Lung microvascular endothelial cell (primary cell): ENCODE results near the gene USP47. TPM values are rescaled to one million over a fixed set of nuclear protein-coding genes. Genes with fewer than 3 reads are reported as not detected.

Experiments used
- DNase-seq, 2 donors: peaks; one replicate each; pipeline versions ENCODE4 v3.0.0 to v3.0.0-alpha.2; 2010; ENCODE audit warnings: low read depth in 2 of 2
- total RNA-seq: library from RNA; depleted of rRNA; stranded (reverse); fragments of >200 nt; gene quantifications from 2 replicates; pipeline ENCODE4 v1.2.1, GENCODE V29; 2014

The USP47 gene, protein sequence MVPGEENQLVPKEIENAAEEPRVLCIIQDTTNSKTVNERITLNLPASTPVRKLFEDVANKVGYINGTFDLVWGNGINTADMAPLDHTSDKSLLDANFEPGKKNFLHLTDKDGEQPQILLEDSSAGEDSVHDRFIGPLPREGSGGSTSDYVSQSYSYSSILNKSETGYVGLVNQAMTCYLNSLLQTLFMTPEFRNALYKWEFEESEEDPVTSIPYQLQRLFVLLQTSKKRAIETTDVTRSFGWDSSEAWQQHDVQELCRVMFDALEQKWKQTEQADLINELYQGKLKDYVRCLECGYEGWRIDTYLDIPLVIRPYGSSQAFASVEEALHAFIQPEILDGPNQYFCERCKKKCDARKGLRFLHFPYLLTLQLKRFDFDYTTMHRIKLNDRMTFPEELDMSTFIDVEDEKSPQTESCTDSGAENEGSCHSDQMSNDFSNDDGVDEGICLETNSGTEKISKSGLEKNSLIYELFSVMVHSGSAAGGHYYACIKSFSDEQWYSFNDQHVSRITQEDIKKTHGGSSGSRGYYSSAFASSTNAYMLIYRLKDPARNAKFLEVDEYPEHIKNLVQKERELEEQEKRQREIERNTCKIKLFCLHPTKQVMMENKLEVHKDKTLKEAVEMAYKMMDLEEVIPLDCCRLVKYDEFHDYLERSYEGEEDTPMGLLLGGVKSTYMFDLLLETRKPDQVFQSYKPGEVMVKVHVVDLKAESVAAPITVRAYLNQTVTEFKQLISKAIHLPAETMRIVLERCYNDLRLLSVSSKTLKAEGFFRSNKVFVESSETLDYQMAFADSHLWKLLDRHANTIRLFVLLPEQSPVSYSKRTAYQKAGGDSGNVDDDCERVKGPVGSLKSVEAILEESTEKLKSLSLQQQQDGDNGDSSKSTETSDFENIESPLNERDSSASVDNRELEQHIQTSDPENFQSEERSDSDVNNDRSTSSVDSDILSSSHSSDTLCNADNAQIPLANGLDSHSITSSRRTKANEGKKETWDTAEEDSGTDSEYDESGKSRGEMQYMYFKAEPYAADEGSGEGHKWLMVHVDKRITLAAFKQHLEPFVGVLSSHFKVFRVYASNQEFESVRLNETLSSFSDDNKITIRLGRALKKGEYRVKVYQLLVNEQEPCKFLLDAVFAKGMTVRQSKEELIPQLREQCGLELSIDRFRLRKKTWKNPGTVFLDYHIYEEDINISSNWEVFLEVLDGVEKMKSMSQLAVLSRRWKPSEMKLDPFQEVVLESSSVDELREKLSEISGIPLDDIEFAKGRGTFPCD (N-terminal part only)
- 44.9 and 59.1 TPM in 2 replicates for total RNA-seq

DNA sequence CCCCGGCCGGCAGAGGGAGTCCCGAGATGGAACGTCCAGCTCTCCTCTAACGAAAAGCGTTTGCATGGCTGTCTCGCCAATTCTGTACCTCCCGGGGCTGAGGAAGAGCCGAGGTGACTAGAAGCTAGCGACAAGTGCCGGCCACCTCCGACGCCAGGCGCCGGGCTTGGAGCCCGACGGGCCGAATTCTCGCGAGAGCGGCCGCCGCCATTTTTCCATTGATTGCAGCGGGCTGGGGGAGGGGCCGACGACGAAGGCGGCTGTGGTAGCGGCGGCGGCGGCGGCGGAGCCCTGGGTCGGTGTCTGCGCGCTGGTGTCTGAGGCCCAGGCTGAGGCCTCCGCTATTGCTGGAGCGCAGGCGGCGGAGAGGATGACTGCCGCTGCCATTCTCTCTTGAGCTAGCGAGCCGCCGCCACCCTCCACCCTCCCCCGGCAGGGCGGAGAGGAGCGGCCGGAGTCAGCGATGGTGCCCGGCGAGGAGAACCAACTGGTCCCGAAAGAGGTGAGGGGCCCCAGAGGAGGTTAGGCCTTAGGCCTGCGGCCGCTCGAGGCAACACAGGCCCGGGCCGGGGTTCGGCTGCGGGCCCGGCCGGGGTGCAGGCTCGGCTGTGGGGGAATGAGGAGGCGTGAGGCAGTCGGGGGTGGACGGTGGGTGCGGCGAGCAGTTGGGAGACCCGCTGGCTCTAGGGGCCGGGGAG lies at the start of gene USP47:
TSS of gene USP47 (plus strand) at position 250 of the 698 bp plus-strand sequence. CDS start at position 464, 214 bp downstream.
- DNase-seq = peak; percentile 84 to 88

DNA sequence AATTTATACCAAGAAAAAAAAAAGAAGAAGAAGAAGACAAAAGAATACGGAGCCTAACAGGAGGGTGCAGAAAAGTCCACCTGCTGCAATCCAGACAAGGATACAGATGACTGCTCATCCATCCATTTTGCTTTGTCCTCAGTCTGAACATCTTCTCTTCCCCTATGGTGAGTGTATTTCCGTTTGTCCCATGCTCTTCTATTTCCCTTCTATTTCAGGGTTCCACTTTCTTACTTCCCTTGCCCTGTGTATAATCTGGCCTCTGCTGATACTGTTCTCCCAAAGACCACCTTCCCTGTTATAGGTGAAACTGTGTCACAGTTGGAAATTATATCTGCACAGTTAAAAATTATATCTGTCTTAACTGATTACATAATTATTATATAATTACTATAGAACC lies 48.7 kb upstream of the USP47 start:
- DNase-seq = no peak

DNA sequence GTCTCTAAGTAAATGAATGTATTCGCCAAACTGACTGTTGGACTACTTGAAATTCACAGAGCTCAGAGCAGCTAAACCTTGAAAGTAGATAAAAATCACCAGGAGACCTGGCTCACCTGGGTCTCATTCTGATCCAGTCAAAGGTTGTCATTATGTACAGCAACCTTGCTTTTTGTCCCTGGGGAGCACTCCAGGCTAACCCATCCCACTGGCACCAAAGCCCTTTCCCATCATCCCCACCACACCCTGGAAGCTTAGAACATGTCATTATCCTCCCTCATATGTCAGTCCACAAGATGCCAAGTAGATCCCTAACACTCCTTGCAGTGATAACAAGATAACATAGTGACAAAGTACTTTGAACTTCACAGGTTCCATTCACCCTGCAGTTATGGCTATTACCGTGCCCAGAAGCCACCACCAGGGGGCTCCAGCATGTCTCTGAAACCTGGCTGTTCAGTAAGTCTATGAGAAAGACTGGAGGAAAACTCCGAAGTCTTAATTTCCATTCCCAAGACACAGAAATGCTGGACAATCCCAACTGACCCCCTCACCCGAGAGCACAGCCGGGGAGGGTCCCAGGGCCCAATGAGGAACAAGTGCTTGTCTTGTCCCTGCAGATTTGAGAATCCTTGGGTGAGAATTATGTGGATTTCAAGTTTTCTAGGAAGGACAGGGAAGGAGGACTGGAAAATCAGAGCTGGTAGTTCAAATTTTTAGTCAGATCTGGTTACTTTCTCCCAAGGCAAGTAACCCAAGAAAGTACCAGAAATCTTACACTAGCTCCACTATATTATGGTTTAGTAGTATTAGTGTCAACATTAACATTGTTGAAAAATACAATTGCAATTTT lies 43.0 kb upstream of the USP47 start:
- peak; percentile 75 to 77 for DNase-seq

DNA sequence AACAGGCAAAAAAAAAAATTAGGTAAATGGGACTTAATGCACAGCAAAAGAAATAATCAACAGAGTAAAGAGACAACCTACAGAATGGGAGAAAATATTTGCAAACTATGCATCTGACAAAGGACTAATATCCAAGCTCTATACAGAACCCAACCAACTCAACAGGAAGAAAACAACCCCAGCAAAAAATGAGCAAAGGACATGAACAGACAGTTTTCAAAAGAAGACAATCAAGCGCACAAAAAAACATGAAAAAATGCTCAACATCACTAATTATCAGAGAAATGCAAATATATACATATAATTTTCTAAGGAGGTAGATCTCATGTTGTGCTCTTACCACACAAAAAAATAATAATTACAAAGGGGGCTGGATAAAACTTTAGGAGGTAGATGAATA lies 36.5 kb upstream of the USP47 start:
- DNase-seq = no peak

DNA sequence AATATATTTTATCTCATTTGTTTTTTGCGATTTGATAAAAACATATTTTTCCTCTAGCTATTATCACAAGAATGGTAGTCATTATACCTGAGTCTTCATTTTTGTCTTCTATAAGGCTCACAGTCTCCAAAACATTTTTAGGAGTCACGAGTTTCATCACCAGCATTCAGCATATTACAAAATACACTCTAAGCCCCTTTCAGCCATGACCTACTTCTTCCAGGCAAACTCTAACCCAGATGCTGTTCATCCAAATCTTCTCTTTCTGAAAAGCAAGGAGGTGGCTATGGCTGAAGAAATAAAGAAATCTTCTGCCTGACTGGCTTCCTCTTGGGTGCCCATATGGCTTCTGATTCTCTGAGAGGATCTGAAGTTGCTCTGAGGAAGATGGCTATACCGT lies 35.7 kb upstream of the USP47 start:
- DNase-seq = no peak

DNA sequence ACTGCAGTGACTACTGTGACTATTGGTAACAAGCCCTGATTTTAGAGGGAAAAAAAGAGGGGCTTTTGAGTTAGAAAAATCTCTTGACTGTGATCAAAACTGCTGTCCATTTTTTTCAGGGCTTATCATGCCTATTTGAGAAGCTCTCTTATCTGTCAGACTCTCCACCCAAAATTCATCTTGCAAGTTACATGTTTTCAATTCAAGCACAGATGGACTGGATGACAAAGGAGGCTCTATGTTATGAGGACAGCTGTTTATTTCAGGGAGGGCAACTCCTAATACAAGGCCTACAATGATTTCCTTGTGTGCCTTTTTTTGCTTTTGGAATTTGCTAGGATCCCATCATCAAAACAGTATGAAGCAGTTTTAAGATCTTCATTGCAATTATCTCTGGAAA lies 35.2 kb upstream of the USP47 start:
- DNase-seq = no peak

DNA sequence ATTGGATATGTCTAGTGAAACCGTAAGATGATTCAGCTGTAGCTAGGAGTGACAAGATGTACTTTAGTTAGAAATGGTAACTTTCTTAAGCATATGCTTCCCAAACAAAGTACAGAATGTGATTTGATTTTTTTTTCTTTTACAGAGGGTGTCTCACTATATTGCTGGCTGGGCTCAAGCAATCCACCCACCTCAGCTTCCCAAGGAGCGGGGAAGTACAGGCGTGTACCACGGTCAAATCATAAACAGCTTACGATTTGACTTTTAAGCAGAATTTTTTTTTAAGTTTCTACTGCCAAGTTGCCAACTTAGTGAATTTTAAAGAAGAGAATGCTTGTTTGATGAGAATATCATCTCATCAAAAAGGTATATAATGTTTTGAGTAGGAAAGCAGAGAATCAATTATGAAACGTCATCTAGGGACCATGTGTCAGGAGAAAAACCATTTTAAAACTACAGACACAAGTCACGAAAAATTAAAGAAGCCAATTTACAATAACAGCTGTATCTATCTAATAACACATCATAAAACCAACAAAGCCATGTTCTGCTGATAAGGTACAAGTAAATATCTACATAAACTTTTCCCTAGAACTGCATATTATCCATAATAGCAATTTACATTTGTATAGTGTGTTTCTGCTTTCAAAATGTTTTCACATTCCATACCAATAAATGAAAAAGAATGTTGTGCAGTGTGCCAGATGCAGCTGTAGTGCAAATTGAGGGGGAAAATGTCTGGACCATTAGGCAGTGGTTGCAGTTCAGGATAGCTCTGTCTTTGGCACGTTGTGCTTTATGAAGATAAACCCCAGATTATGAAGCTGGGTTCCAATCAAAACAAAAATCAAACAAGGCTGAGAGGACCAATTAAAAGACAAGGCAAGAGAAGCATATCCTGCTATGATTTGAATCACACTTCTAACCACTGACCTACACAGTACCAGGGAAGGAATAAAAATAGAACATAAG lies 33.7 kb upstream of the USP47 start:
- DNase-seq = no peak

DNA sequence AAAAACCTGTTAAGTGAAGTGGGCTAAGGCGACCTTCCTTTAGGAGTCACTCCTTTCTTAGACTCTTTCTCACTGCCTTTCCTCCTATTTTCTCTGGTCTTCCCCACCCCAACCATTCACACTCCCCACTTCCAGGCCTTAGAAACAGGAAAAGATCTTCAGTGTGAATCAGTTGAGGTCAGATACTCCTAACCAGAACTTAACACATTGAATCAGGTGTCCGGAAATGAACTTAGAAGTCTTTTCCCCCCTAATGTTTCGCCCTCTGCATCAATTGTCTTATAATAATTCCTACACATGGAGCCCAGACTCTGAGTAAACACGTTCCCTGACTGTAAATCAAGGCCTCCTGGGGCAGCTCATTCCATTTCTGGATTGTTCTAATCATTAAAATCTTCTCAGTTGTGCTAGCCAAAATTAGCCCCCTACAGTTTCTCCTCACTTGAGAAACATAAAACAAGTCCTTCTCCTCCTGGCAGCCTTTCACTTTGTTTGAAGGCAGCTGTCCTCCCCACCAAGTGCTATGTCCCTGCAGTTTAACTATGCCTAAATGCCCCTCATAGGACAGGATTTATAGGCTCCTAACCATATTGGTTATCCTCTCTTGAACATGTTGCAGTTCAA lies 32.7 kb upstream of the USP47 start:
- peak in 1 of 2 donors; percentile 8 for DNase-seq

DNA sequence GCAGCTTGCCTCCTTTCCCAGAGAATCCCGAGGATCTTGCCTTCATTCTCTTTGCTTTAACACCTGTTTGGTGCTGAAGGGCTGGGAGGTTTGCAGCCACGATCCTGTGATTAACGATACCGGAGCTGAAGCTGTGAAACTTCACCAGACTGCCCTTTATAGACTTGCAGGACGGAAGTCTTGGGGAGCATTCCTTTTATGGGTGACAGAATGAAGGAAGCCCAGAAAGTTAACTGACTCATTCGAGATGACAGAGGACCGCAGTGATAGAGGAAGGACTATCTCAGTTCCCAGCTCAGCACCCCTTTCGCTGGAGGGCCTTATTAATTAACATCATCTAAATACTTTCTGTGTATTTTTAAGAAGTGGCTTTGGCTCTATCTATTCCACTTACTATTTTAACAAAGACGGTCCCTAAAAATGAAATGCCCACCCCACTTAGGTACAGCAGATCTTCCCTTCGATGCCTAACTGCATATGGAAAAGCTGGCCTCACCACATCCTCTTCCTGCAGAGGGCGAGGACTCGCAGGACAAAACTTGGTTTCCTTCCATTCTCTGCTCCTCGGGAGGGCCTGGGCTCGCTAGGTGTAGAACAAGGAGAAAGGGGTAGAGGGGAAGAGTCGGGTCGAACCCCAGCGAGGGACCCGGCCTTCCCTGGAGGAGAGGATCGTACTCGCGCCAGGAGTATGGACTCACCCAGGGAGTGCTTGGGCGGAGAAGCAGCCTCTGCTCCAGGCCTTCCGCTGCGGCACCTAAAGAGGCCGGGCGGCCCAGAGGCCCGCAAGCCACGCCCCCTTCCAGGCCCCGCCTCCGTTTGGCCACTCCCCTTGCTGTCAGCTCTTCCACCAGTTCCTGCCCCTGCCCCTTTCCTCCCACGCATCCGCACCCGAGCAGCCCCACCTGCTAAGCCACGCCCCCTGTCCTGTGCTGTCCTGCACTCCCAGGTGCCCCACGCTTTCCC lies 30.7 kb upstream of the USP47 start:
- no peak for DNase-seq

DNA sequence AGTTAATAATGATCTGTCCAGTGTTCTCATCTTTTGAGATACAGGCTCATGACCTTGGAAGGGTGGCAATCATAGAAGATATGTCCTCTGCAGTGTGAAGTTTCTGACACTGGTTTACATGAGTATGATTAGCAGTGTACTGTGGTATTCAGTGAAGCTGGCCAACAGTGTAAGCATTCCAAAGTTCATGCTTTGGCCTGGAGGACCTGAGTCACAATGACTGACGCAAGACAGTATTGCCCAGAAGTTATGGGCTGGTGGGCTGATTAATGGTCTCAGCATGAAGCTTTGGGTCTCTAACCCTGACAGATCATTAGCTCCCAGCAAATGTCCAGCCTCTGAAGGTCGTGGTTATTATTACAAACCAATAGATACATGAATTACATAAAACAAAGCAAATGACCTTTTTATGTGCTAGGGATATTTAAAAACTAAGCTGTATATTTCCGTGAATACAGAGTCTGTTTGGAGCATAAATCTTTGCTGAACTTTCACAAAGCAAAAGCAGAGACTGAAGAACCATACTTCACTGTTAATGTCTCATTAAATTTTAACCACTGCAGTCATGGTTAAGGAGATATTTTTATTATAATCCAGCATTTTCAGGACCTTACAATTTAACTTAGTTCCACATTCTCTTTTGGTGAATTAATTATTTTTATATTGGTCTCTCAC lies 28.3 kb upstream of the USP47 start:
- DNase-seq = peak; percentile 11 to 55

DNA sequence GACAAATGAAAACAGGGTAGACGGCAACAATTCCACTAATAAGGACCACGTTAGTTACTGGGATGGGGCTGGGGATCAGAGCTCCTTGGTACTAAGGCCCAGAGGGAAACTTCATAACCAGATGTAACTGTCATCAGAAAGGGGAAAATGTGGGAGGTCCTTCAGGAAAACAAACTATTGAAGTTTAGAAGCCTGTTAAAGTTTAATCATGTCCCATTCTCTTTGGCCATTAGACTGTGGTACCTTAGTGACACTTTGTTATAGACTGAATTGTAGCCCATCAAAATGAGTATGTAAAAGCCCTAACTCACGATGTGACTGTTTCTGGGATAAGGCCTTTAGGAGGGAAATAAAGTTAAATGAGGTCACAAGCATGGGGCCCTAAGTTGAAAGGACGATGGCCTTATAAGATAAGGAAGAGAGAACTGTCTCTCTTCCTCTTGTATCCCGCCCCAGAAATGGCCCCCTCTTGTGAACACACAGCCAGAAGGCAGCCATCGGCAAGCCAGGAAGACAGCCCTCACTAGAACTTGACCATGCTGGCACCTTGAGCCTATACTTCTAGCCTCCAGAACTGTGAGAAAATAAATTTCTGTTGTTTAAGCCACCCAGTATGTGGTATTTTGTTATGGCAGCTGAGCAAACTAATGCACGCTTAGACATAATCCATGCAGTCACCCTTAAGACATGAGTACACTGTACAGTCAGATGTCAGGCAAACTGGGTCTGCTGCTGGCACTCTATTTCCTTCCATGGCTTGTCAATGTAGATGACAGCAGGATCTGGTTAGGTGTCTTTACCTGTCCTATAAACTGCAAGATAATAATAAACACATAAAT lies 26.9 kb upstream of the USP47 start:
- no peak for DNase-seq

DNA sequence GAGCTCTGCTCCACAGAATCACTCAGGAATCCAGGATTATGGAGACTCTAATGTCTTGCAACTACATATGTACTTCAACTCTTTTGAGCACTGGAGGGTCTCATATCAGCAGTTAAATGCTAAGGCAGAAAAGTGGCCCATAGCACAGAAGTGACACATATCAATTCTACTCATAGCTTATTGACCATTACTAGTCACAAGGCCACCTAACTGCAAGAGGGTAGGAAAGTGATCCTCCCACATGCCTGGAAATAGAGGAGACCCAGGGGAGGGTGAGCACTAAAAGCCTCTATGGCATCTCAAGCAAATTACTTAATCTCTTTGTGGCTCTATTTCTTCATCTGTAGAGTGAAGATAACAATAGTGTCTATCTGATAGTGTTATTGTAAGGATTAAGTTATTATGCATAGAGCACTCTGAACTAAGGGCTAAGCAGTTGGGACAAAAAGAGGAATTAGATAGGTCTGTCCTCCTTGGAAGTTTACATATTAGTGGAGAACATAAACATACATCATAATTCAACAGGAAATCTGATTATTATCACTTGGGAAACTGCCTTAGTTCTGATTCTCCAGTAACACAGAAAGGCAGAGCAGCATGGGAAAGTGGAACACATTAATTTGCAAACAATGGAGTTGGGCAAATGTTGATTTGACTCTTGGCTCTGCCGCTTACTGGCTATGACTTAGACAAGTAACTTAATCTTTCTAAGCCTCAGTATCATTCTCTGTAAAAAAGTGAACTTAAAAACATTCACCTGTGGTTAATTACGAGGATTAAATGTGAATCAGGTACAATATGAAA lies 25.1 kb upstream of the USP47 start:
- peak; percentile 22 to 75 for DNase-seq

DNA sequence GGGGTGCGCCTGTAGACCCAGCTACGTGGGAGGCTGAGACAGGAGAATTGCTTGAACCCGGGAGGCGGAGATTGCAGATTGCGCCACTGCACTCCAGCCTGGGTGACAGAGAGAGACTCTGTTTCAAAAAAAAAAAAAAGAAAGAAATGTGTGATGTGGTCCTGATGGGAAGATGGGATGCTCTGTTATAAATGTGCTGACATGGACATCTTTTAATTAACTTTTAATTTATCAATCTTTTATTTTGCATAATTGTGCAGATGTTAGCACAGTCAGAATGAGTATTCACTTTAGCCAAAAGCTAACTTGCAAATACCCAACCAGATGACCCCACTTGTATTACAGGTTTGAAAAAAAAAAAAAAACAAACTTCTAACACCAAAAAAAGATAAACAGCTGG lies 23.8 kb upstream of the USP47 start:
- no peak for DNase-seq

DNA sequence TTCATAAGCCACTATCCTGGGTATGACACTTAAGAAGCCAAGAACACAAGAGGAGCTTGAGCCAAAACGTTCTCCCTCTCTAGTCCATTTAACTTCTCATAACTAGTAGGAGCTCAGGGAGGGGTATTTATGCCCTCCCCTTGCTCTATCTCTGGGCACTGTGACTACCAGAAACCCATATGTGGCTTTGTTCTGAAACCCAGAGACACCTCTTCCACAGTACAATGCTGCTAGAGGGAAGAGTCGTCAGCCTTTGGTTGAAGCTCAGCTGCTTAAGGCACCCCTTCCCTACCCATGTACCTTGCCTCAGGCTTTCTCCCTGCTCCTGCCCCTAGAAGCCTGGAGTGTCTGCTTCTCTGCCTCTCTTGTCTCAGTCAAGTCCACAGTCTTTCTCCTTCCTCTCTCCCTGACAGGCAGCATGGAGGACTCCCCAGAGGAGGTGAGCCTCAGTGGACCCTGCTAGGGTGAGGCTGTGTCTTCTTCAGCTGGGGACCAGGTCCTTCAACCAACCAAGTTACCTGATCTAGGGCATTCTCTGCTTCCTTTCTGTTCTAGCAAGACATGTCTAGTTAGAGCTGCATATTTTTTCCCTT lies 23.1 kb upstream of the USP47 start:
- no peak for DNase-seq

DNA sequence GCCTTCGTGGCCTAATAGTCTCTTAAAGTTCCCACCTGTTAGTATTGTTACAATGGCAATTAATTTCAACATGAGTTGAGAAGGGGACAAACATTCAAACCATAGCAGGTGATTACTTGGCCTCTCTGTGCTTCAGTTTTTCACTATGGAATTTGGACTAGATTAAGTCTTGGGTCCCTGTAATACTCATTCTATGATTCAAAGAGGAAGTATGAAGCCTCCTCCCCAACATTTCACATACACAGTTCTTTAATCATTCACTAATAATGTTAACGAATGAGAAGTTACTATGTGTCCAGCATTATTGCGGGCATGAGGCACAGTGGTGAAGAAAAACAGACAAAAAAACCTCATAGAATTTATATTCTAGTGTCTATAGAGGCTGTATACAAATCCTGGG lies 19.9 kb upstream of the USP47 start:
- DNase-seq = no peak
